UCSD-AML1 (cell line): ENCODE data around the gene SAG.

Experiments
- DNase-seq: peaks from one replicate; lab custom pipeline; 2025; ENCODE audit not compliant: unreplicated experiment; lab: John Stamatoyannopoulos, UW

The SAG gene

GRCh38 chr2:233375490-233376314 is 68.1 kb downstream of the SAG start:
- no peak for DNase-seq

GRCh38 chr2:233379034-233379433 is 71.4 kb downstream of the SAG start:
- DNase-seq, result no peak

GRCh38 chr2:233379441-233379840 is 71.8 kb downstream of the SAG start:
- no peak for DNase-seq

- no peak for DNase-seq
Observed at GRCh38 chr2:233380132-233380895, 72.7 kb downstream of the SAG start.

GRCh38 chr2:233380995-233381637 is 73.5 kb downstream of the SAG start:
- no peak for DNase-seq

- no peak for DNase-seq
Observed at GRCh38 chr2:233381638-233381995, 74.0 kb downstream of the SAG start.

- DNase-seq, result no peak
Observed at GRCh38 chr2:233384015-233384414, 76.4 kb downstream of the SAG start.

- no peak for DNase-seq
Observed at GRCh38 chr2:233384811-233385488, 77.3 kb downstream of the SAG start.

- DNase-seq, result peak; percentile 54
Observed at GRCh38 chr2:233385489-233386044, 78.0 kb downstream of the SAG start.

GRCh38 chr2:233386382-233387041 is 78.9 kb downstream of the SAG start:
- DNase-seq, result no peak

GRCh38 chr2:233387225-233387624 is 79.6 kb downstream of the SAG start:
- DNase-seq, result no peak

- DNase-seq, result no peak
Observed at GRCh38 chr2:233387667-233388528, 80.3 kb downstream of the SAG start.

- no peak for DNase-seq
Observed at GRCh38 chr2:233389601-233390125, 82.0 kb downstream of the SAG start.

GRCh38 chr2:233395687-233396086 is 88.1 kb downstream of the SAG start:
- no peak for DNase-seq
